Bronchus fibroblast of lung (primary cell): Measurements from ENCODE around the gene CHMP5. TPM values are rescaled to one million over a fixed set of nuclear protein-coding genes. Genes with fewer than 3 reads are reported as not detected.

Source experiments
- total RNA-seq: library from RNA; depleted of rRNA; stranded (reverse); fragments of >200 nt; gene quantifications from 2 replicates; pipeline ENCODE4 v1.2.3, GENCODE V29; 2015

Gene CHMP5
- 52.2 and 66.9 TPM in 2 replicates for total RNA-seq

GRCh38 chr9:33264473-33265177, at the start of gene CHMP5, which contains the start of gene BAG1:
Gene CHMP5, plus strand, starts transcription at chr9:33265049. Its CDS starts 30 bp downstream, at chr9:33265079.
Gene BAG1, minus strand, starts transcription at chr9:33264708.

GRCh38 chr9:33239921-33240320, 24.9 kb upstream of the CHMP5 start, which contains the start of gene SPINK4:
Gene SPINK4, plus strand, starts transcription at chr9:33240167. Its CDS starts 42 bp downstream, at chr9:33240209.

GRCh38 chr9:33290247-33291030, 25.6 kb downstream of the CHMP5 start, which contains the start of gene NFX1:
Gene NFX1, plus strand, starts transcription at chr9:33290516. Its CDS starts 57 bp downstream, at chr9:33290573.

Other genes with a start within 250 kb of the CHMP5 start
- 78.5 and 88.8 TPM in 2 replicates for gene DNAJA1, start 239.8 kb upstream of the CHMP5 start, total RNA-seq
- 15.9 and 16.1 TPM in 2 replicates for gene SMU1, start 188.4 kb upstream of the CHMP5 start, total RNA-seq
- 37.2 and 38.2 TPM in 2 replicates for gene B4GALT1, start 97.7 kb upstream of the CHMP5 start, total RNA-seq
- gene SPINK4, start 24.9 kb upstream of the CHMP5 start, total RNA-seq = not detected in 2 replicates
- 41.6 and 51.4 TPM in 2 replicates for gene BAG1, start 341 bp upstream of the CHMP5 start, total RNA-seq
- 15.8 and 18.0 TPM in 2 replicates for gene NFX1, start 25.5 kb downstream of the CHMP5 start, total RNA-seq
- not detected in 2 replicates for gene AQP7, start 137.5 kb downstream of the CHMP5 start, total RNA-seq
- 2.4 and 3.5 TPM in 2 replicates for gene AQP3, start 182.5 kb downstream of the CHMP5 start, total RNA-seq
- gene NOL6, start 208.9 kb downstream of the CHMP5 start, total RNA-seq = 30.8 and 31.5 TPM in 2 replicates